GM12891 (cell line): ENCODE results near the gene PPM1D.

Experiments used
- PAX5 ChIP-seq: IDR thresholded peaks from 2 replicates; pipeline ENCODE4 v1.6.1; 2011; ENCODE audit warnings: low read length, moderate library complexity, mild to moderate bottlenecking; ENCODE audit not compliant: insufficient read depth, severe bottlenecking
- POLR2A ChIP-seq: IDR thresholded peaks from 2 replicates; pipeline ENCODE4 v1.6.1; 2011; ENCODE audit warnings: low read depth, low read length, control low read depth
- POLR2AphosphoS5 ChIP-seq: IDR thresholded peaks from 2 replicates; pipeline ENCODE4 v1.6.1; 2011; ENCODE audit warnings: low read depth, low read length, control low read depth
- SPI1 ChIP-seq: IDR thresholded peaks from 2 replicates; pipeline ENCODE4 v1.6.1; 2011; ENCODE audit warnings: low read depth, low read length, control low read depth
- TAF1 ChIP-seq: IDR thresholded peaks from 2 replicates; pipeline ENCODE4 v1.6.1; 2011; ENCODE audit warnings: low read depth, low read length, control low read depth

- TF ChIP-seq PAX5 (no peak), POLR2A (no peak), TAF1 (no peak), SPI1 (no peak), POLR2AphosphoS5 (no peak)
Observed at GRCh38 chr17:60577147-60577915, 22.7 kb upstream of the PPM1D start.
